ENCODE measurements around the gene USF2. TPM values are rescaled to one million over a fixed set of nuclear protein-coding genes. Genes with fewer than 3 reads are reported as not detected.

USF2 gene
- total and polyA plus RNA-seq, 2 of the 8 experiments (the other 6 are each of a cell fraction or from before 2014, with no cell fraction given): 74.1 to 109 TPM

DNA sequence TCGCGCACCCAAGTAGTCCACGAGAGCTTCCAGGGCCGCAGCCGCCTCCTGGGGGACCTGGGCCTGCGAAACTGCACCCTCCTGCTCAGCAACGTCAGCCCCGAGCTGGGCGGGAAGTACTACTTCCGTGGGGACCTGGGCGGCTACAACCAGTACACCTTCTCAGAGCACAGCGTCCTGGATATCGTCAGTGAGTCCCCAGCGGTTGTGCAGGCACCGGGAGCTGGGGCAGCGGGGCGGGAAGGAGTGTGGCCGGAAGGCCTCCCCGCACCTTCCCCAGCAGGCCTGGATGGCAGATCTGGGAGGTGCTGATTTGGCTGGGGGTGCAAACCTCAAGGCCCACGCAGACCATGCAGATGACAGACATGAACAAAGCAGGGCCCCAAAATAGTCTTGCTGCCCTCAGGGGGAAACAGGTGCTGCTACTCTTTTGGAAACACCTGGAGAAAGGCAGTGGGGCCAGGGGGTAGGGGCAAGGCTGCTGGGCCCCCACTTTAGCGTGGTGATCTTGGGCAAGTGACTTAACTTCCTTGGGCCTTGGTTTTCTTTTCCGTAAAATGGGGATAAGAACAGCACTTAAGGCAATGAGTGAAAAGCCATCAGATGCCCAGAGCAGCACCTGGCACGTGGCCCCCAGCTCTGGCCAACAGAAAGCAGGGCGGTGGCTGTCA, 27.2 kb downstream of the USF2 start:
- Histone ChIP-seq H2BK15ac (ENCODE audit: low read length) (peak overlapping the region; percentile 32; the same call in 1 of the 2 replicates), H3K79me1 (ENCODE audit: low read depth, low read length) (peaks cover 3% of the 10 kb centered on the region; the same call in 1 of the 2 replicates), H3K14ac (ENCODE audit: insufficient read length) (no peak overlapping the region), H2AFZ (ENCODE audit: low read length) (no peak overlapping the region; the same call in 1 of the 2 replicates), H4K5ac (ENCODE audit: insufficient read length, low read depth, low read length) (no peak overlapping the region), H3K4me2 (ENCODE audit: insufficient read depth in 1 of 2, low read depth in 2 of 2, low read length in 2 of 2) (no peak overlapping the region), H3K9me3 (ENCODE audit: insufficient read depth in 2 of 2, low read depth in 1 of 2, low read length in 1 of 2) (no peaks in the 10 kb centered on the region; a peak in 1 of 4 replicates), H3K9ac (replicated peaks in 1 of 4; ENCODE audit: extremely low read depth in 1 of 4, low read depth in 3 of 4, low read length in 3 of 4) (no peak overlapping the region), H4K91ac (replicated peaks; ENCODE audit: insufficient read length, low read length) (peak overlapping the region; percentile 62), H3K4me3 (ENCODE audit: extremely low read depth in 1 of 4, insufficient read depth in 2 of 4, low read depth in 3 of 4, low read length in 4 of 4) (no peak overlapping the region), H3K4me1 (replicated peaks in 1 of 4; ENCODE audit: control insufficient read depth in 3 of 4, insufficient read depth in 4 of 4, low read length in 3 of 4) (peaks cover 0 to 19% (median 10%) of the 10 kb centered on the region in 4 experiments; a peak in 6 of 7 replicates), H3K27ac (ENCODE audit: low read depth, low read length) (no peak overlapping the region), H2BK12ac (ENCODE audit: low read depth, low read length) (no peak overlapping the region), H2BK20ac (ENCODE audit: low read length) (no peak overlapping the region), H3K23me2 (ENCODE audit: low read depth, low read length) (peaks cover 24% of the 10 kb centered on the region; the same call in 1 of the 2 replicates), H3K56ac (replicated peaks; ENCODE audit: insufficient read length, low read depth, low read length) (no peak overlapping the region), H3K27me3 (replicated peaks in 1 of 4; ENCODE audit: control insufficient read depth in 3 of 4, extremely low read depth in 1 of 4, insufficient read depth in 3 of 4, low read length in 3 of 4) (peaks cover 0 to 12% (median 2%) of the 10 kb centered on the region in 4 experiments; a peak in 2 of 7 replicates), H2BK5ac (ENCODE audit: low read depth, low read length) (peak overlapping the region; percentile 73; the same call in 1 of the 2 replicates), H3K4ac (replicated peaks; ENCODE audit: insufficient read length, low read depth, low read length) (no peak overlapping the region), H2BK120ac (replicated peaks; ENCODE audit: low read depth, low read length) (no peak overlapping the region), H3K36me3 (ENCODE audit: control insufficient read depth in 2 of 4, insufficient read depth in 4 of 4, low read length in 3 of 4) (no peaks in the 10 kb centered on the region; a peak in 1 of 8 replicates), H4K20me1 (replicated peaks in 1 of 2; ENCODE audit: control insufficient read depth in 1 of 2, insufficient read depth in 2 of 2, low read length in 2 of 2) (peaks cover 0 to 21% of the 10 kb centered on the region in 2 experiments), H4K8ac (ENCODE audit: extremely low read depth, insufficient read depth, low read length) (peak overlapping the region; percentile 72), H3K18ac (ENCODE audit: extremely low read depth, low read length) (no peak overlapping the region), H2AK5ac (ENCODE audit: low read depth, low read length) (no peak overlapping the region), H3K23ac (ENCODE audit: insufficient read length) (no peak overlapping the region), H3K79me2 (ENCODE audit: control insufficient read depth in 1 of 2, insufficient read depth in 2 of 2, low read length in 2 of 2) (no peaks in the 10 kb centered on the region)
- DNase-seq (ENCODE audit: low read depth in 1 of 2, low spot score in 2 of 2) (peak in 1 of 2 experiments; percentile 66), FAIRE-seq (no peak)
- ChIA-PET CTCF (ENCODE audit: partially characterized antibody) (interaction anchor here (0.5 to 1.8 kb wide), 6 partner anchors 9 to 60 kb away, joined by 3 to 6 read pairs (median 4); no protein-coding TSS in a partner anchor), POLR2A (ENCODE audit: partially characterized antibody) (interaction anchor here (0.8 to 2.9 kb wide), 3 partner anchors 14 to 214 kb away, joined by 3 to 18 read pairs (median 3); partner anchors contain the start of gene HAMP)
- 72% methylated on average over 22 of the region's 24 CpGs; no CpG with 5 or more reads in 1 of the 2 experiments for WGBS, 2 experiments (ENCODE audit: extremely low coverage in 1 of 2, insufficient coverage in 1 of 2, insufficient read length in 1 of 2, insufficient replicate concordance in 2 of 2, low coverage in 1 of 2, low lambda C conversion rate in 2 of 2, missing lambda C conversion rate in 1 of 2)
- no peak for TF ChIP-seq CHD1 (IDR thresholded peaks at IDR 0.05; ENCODE audit: low read depth, low read length)
- TF ChIP-seq CREB1 (IDR thresholded peaks at IDR 0.05): no peak
- TF ChIP-seq TBP (IDR thresholded peaks at IDR 0.05; ENCODE audit: low read depth, low read length): no peak
- no peak for TF ChIP-seq CBX8 (IDR thresholded peaks at IDR 0.05; ENCODE audit: borderline replicate concordance, low read depth, low read length)
- no peak for TF ChIP-seq BRCA1 (IDR thresholded peaks at IDR 0.05; ENCODE audit: low read depth, low read length)
- no peak for TF ChIP-seq RXRA (IDR thresholded peaks at IDR 0.05; ENCODE audit: insufficient read depth, low read depth, low read length)
- TF ChIP-seq CHD2 (IDR thresholded peaks at IDR 0.05; ENCODE audit: low read length): no peak
- TF ChIP-seq TEAD4 (IDR thresholded peaks at IDR 0.05; ENCODE audit: low read depth, low read length): no peak
- TF ChIP-seq RAD21 (IDR thresholded peaks at IDR 0.05 in 1 of 2, conservative IDR thresholded peaks at IDR 0.05 in 1 of 2; ENCODE audit: low read depth in 2 of 2, low read length in 2 of 2): no peak
- TF ChIP-seq, protein P1, sequence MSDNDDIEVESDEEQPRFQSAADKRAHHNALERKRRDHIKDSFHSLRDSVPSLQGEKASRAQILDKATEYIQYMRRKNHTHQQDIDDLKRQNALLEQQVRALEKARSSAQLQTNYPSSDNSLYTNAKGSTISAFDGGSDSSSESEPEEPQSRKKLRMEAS (IDR thresholded peaks at IDR 0.05): peak; percentile 57
- TF ChIP-seq, protein P2, sequence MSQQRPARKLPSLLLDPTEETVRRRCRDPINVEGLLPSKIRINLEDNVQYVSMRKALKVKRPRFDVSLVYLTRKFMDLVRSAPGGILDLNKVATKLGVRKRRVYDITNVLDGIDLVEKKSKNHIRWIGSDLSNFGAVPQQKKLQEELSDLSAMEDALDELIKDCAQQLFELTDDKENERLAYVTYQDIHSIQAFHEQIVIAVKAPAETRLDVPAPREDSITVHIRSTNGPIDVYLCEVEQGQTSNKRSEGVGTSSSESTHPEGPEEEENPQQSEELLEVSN (IDR thresholded peaks at IDR 0.05): peak; percentile 91

All from H1 (cell line).